HL-60/S4 (cell line): ENCODE results near the gene ECE1.

Source experiments
- in situ Hi-C: fragments of 300-500 bp; cut with MboI; formaldehyde crosslinking; loops from 2 replicates; pipeline ENCODE4 v1.14.3; 2022; ENCODE audit warnings: low sequenced_read_pairs

The ECE1 gene

GRCh38 chr1:21269461-21270085, 20.7 kb downstream of the ECE1 start:
- in situ Hi-C loops: no loop called here

- in situ Hi-C loops: no loop called here
Observed at GRCh38 chr1:21268281-21269239, 21.7 kb downstream of the ECE1 start.

- in situ Hi-C loops: no loop called here
Observed at GRCh38 chr1:21267191-21268077, 22.8 kb downstream of the ECE1 start.

GRCh38 chr1:21266119-21266774, 24.0 kb downstream of the ECE1 start:
- in situ Hi-C loops: no loop called here

GRCh38 chr1:21265644-21266043, 24.6 kb downstream of the ECE1 start:
- in situ Hi-C loops: no loop called here

- in situ Hi-C loops: no loop called here
Observed at GRCh38 chr1:21264898-21265297, 25.4 kb downstream of the ECE1 start.

GRCh38 chr1:21263653-21264225, 26.5 kb downstream of the ECE1 start:
- in situ Hi-C loops: no loop called here

GRCh38 chr1:21263052-21263429, 27.2 kb downstream of the ECE1 start:
- in situ Hi-C loops: no loop called here

- in situ Hi-C loops: no loop called here
Observed at GRCh38 chr1:21262293-21263051, 27.8 kb downstream of the ECE1 start.

GRCh38 chr1:21261551-21262292, 28.5 kb downstream of the ECE1 start:
- in situ Hi-C loops: no loop called here

- in situ Hi-C loops: no loop called here
Observed at GRCh38 chr1:21260405-21261125, 29.7 kb downstream of the ECE1 start.

GRCh38 chr1:21259316-21260076, 30.8 kb downstream of the ECE1 start:
- in situ Hi-C loops: loop anchor here (5.0 kb wide), 1 partner anchor 83 kb away; no protein-coding TSS in a partner anchor

- in situ Hi-C loops: loop anchor here (5.0 kb wide), 1 partner anchor 84 kb away; no protein-coding TSS in a partner anchor
Observed at GRCh38 chr1:21258331-21259134, 31.7 kb downstream of the ECE1 start.

- in situ Hi-C loops: loop anchor here (5.0 kb wide), 1 partner anchor 85 kb away; no protein-coding TSS in a partner anchor
Observed at GRCh38 chr1:21257431-21258135, 32.7 kb downstream of the ECE1 start.

- in situ Hi-C loops: loop anchor here (5.0 kb wide), 1 partner anchor 86 kb away; no protein-coding TSS in a partner anchor
Observed at GRCh38 chr1:21256776-21257175, 33.5 kb downstream of the ECE1 start.

GRCh38 chr1:21255943-21256320, 34.3 kb downstream of the ECE1 start:
- in situ Hi-C loops: loop anchor here (5.0 kb wide), 1 partner anchor 86 kb away; no protein-coding TSS in a partner anchor
